NCI-H345 treated with DMSO at 0.1 percent for 48 hours (cell line): ENCODE data around the gene MAPK8IP3.

Experiments
- DNase-seq: peaks from one replicate; lab custom pipeline; 2025; ENCODE audit not compliant: unreplicated experiment; lab: John Stamatoyannopoulos, UW

The MAPK8IP3 gene

DNA sequence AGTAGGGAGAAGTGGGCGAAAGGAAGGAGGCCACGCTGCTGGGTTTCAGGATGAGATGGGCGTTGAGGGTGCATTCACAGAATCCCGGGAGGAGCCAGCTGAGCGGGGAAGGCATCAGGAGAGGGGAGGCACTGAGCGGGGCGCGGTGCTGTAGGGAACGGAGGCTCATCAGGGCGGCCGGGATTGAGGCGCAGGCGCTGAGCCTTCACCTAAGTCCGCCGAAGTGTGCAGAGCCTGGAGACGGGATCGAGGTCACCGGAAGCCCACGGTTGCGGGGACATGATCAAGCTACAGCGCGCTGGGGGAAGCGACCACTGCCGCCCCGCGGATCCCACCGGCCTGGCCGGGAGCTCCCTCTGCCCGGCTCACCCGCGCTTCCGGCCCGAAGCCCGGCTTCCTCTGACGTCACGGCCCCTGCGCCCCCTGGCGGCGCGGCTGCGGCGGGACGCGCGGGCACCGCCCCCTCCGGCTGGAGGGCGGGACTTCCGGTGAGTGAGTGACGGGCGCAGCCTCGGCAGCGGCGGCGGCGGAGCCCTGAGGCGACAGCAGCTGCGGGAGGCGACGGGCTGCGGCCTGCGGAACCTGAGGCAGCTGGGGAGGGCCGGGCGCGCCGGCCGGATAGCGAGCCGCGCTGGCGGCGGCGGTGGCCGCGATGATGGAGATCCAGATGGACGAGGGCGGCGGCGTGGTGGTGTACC lies at the start of gene MAPK8IP3:
Gene MAPK8IP3, plus strand, starts transcription at position 508 of the 698 bp plus-strand sequence. Its CDS starts 145 bp downstream, at position 653.
- DNase-seq = peak; percentile 83

DNA sequence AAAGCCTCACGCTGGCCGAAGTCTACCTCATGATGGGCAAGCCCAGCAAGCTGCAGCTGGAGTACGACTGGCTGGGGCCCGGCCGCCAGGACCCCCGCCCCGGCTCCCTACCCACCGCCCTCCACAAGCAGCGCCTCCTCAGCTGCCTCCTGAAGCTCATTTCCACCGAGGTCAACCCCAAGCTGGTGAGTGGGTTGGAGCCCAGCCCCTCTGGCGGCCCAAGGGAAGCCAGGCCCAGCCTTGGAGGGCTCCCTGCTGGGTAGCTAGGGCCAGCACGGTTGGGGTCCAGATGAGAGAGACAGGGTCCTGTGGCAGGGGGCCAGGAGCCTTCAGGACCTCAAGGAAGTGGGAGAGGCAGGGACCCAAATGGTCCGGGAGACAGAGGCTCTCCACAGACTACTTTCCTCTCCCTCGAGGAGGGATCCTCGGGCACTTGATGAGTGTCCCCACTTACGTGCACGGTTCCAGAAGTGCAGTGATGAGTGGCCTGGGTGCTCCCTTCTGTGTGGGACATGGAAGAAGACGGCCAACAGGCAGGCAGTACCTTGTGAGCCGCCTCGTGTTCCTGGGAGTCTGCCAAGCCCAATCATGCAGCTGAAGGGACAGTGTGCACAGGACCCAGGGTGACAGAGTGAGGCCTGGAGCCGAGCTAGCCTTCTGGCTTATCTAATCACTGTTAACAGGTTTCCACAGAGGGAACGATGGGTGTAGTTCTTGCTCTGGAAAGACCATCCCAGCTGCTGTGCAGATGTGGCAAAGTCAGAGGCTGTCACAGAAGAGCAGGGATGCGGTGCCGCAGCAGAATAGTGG lies 49.0 kb upstream of the MAPK8IP3 start:
- no peak for DNase-seq

DNA sequence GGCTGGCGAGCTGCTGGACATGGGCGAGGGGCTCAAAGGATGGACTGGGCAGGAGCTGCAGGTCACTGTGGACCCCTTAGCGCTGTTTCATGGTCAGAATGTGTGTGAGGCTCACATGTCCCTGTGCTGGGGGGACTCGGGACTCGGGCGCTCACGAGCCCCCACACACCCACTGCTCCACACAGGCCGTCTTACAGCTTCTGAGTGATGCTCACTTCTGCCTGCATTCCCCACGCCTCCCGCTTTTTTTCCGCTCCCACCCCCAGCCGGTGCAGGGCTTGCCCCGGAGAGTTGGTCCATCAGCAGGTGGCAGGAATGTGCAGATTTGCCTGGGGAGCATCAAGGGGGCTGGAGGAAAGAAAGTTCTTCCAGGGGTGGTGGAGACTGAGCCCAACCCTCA lies 48.2 kb upstream of the MAPK8IP3 start:
- DNase-seq = no peak

DNA sequence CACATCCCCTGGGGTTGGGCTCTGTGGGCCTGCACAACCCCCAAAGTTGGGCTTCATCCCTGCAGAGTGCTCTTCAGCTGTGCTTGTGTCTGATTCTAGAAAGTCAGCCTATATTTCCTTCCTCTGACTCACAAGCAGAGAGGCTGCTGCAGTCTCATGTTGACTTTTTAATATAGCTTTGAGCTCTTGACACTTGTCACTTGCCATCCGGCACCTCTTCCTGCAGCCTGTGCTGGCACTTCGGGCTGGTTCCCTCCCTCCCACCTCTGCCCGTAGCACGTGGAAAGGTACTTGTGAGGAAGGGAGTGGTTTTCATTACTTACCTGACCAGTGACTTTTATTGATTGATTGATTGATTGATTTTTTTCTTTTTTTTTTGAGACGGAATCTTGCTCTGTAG lies 47.0 kb upstream of the MAPK8IP3 start:
- no peak for DNase-seq

DNA sequence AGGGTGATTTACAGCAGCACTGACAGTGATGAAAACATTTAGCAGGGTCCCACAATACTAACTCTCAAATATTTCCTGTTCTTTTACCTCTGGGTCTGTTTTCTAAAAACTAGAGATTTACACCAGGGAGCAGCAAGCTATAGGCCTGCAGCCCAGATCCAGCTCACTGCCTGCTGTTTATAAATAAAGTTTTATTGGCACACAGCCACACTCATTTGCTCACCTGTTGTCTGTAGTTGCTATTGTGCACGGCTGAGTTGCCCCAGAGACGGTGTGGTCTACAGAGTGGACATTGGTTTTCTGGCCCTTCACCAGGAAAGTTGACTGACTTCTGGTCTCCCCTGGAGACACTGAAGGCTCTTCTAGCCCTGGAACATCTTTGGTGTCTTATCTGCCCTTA lies 44.2 kb upstream of the MAPK8IP3 start:
- DNase-seq = no peak

GRCh38 chr16:1662543-1662942 lies 43.5 kb upstream of the MAPK8IP3 start:
- no peak for DNase-seq

- DNase-seq = no peak
These were observed 40.2 kb upstream of the MAPK8IP3 start for GRCh38 chr16:1665829-1666228.

GRCh38 chr16:1666316-1666715 lies 39.7 kb upstream of the MAPK8IP3 start:
- DNase-seq = no peak

GRCh38 chr16:1667271-1667670 lies 38.7 kb upstream of the MAPK8IP3 start:
- DNase-seq = no peak

- no peak for DNase-seq
These were observed 38.1 kb upstream of the MAPK8IP3 start for GRCh38 chr16:1667916-1668315.

DNA sequence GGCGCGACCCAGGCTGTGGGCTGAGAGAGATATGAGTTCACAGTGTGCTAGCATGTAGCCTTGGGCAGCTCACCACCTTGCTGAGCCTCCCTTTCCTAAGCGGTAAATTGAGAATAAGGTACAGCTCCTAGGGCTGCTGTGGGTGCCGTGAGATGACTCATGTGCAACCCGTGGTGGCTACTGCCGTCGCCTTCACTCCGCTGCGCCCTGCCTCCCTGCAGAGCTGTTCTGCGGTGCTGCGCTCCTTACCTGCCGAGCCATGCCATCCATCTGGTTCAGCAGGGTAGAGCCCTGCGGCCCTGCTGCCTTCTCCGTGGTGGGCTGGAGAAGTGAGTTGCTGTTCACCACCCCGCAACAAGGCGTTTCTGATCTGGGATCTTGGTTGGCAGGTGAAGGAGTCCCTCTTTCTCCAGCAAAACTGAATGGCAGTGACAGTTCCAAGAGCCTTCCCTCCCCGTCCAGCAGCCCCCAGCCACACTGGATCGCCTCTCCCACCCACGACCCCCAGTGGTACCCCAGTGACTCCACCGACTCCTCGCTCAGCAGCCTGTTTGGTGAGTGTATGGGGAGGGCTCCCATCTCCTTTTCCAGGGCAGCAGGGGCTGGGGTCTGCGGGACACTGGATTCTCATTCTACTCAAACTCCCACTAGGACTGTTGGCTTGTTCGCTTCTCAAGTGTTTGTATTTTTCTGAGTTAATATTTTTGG lies 37.2 kb upstream of the MAPK8IP3 start:
- DNase-seq = no peak

DNA sequence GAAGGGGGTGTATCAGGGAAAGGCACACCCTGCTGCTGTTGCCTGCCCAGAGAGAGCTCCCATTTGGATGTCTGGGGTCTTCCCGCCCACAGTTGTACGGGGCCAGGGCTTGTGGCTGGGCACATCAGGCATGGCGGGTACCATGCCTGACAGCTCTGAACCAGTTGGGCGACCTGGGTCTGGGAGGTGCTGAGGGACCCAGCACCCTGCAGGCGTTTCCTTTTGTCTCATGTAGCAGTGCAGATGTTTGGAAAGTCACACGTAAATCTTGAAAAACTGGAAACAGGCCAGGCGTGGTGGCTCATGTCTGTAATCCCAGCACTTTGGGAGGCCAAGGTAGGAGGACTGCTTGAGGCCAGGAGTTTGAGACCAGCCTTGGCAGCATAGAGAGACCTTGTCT lies 36.3 kb upstream of the MAPK8IP3 start:
- DNase-seq = no peak

DNA sequence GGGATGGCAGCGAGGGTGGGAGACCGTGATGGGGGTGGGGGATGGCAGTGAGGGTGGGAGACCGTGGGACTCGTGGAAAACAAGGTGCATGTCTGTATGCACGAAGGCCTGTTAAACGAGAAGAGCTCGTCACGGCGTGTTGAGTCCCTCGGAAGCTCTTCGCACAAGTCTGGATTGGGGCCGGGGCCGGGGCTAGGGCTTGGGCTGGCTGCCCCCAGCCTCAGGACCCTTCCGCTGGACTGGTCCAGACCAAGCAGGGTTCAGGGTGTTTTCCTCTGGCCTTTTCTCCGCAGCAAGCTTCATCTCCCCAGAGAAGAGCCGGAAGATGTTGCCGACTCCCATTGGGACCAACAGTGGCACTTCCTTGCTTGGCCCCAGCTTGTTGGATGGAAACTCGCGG lies 35.6 kb upstream of the MAPK8IP3 start:
- no peak for DNase-seq

GRCh38 chr16:1670866-1671265 lies 35.1 kb upstream of the MAPK8IP3 start:
- no peak for DNase-seq

GRCh38 chr16:1673424-1674151 lies 32.4 kb upstream of the MAPK8IP3 start:
- no peak for DNase-seq

- DNase-seq = no peak
These were observed 31.7 kb upstream of the MAPK8IP3 start for GRCh38 chr16:1674306-1674705.

- DNase-seq = no peak
These were observed 31.0 kb upstream of the MAPK8IP3 start for GRCh38 chr16:1674751-1675664.

GRCh38 chr16:1676661-1677060 lies 29.3 kb upstream of the MAPK8IP3 start:
- DNase-seq = no peak

DNA sequence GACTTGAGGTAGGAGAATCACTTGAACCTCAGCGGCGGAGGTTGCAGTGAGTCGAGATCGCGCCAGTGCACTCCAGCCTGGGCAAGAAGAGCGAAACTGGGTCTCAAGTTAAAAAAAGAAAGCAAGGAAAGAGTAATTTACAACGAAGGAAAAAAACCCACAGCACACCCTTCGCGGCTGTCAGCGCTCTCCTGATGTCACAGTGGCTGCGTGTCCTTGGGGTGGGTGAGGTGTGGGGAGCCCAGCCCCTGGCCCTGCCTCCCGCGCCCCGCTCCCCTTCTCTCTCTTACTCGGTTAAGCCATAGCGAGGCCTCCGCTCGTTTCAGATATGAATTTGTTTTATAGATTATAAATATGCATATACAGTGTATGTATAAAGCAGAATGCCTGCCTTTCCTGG lies 28.7 kb upstream of the MAPK8IP3 start:
- no peak for DNase-seq

DNA sequence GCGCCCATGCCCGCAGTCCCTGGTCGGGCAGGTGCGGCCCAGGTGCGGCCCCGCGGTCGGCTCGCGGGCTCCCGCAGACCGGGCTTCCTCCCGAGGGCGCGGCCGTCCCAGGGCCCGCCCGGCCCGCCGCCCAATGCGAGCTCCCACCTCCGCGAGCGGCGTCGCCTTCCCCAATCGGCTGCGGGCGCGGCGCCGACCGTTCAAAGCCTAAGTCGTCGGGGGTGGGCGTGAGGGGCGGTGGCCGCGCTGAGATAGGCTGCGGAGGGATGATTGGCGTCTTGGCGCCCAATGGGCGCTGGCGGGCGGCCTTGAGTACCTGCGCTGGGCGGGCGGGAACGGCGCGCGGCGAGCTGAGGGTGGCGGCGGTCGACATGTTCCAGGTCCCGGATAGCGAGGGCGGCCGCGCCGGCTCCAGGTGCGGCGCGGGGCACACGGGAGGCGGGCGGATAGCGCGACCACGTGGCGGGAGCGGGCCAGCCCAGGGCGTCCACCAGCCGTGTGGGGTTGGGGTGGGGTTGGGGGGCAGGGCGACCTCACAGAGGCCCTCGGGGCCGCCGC lies 28.0 kb upstream of the MAPK8IP3 start, which contains the start of gene JPT2:
Gene JPT2, plus strand, starts transcription at position 338 of the 558 bp plus-strand sequence. Its CDS starts 34 bp downstream, at position 372.
- DNase-seq = peak; percentile 80
